Endothelial cell of umbilical vein (primary cell): Measurements from ENCODE around the gene COL7A1.

Experiments
- CTCF ChIP-seq, 2 donors: IDR thresholded peaks; 1 replicate in 1 of 2; 2 replicates in 1 of 2; pipeline ENCODE4 v1.5.1; 2011; ENCODE audit warnings: low read length in 2 of 2, mild to moderate bottlenecking in 2 of 2, moderate library complexity in 2 of 2, control low read depth in 1 of 2, inconsistent platforms in 1 of 2, low read depth in 1 of 2; ENCODE audit not compliant: insufficient read depth in 1 of 2; ENCODE audit errors: extremely low read depth in 1 of 2
- EZH2 ChIP-seq: IDR thresholded peaks from 2 replicates; pipeline ENCODE4 v1.6.1; 2012; ENCODE audit warnings: borderline replicate concordance, low read depth, mild to moderate bottlenecking, moderate library complexity, low read length, inconsistent platforms; ENCODE audit not compliant: severe bottlenecking
- FOS ChIP-seq: IDR thresholded peaks from 2 replicates; pipeline ENCODE4 v1.6.1; 2011; ENCODE audit warnings: mild to moderate bottlenecking, low read length, moderate library complexity, borderline replicate concordance; ENCODE audit not compliant: insufficient read depth
- MAX ChIP-seq: IDR thresholded peaks from 2 replicates; pipeline ENCODE4 v1.6.1; 2011; ENCODE audit not compliant: insufficient read depth, insufficient read length
- MYC ChIP-seq: IDR thresholded peaks from one replicate; pipeline ENCODE4 v1.6.1; 2011; ENCODE audit warnings: mild to moderate bottlenecking, low read depth, low read length
- POLR2A ChIP-seq: IDR thresholded peaks from 2 replicates; pipeline ENCODE4 v1.6.1; 2012; ENCODE audit warnings: low read depth, mild to moderate bottlenecking, control low read depth, low read length
- POLR2AphosphoS5 ChIP-seq: IDR thresholded peaks from 2 replicates; pipeline ENCODE4 v1.6.1; 2012; ENCODE audit warnings: low read depth, mild to moderate bottlenecking, control low read depth, low read length, moderate library complexity; ENCODE audit not compliant: insufficient read depth

- TF ChIP-seq CTCF (IDR thresholded peaks at IDR 0.05; ENCODE audit: extremely low read depth in 1 of 2, insufficient read depth in 1 of 2, low read depth in 1 of 2, low read length in 2 of 2) (no peak), MAX (no peak), MYC (no peak), EZH2 (no peak), POLR2AphosphoS5 (no peak), POLR2A (no peak), FOS (no peak)
These were observed 32.6 kb downstream of the COL7A1 start for GRCh38 chr3:48562367-48563095.
